GM21526 (cell line): ENCODE measurements around the gene DYNC1I1.

ENCODE experiments used
- ATAC-seq: cut with Tn5 transposase; IDR thresholded peaks from one replicate; pipeline ENCODE4 v1.9.1; 2021; ENCODE audit warnings: moderate library complexity; ENCODE audit not compliant: unreplicated experiment, low FRiP score

Gene DYNC1I1

GRCh38 chr7:96005271-96005670, 232.9 kb downstream of the DYNC1I1 start:
- ATAC-seq = no peak

DNA sequence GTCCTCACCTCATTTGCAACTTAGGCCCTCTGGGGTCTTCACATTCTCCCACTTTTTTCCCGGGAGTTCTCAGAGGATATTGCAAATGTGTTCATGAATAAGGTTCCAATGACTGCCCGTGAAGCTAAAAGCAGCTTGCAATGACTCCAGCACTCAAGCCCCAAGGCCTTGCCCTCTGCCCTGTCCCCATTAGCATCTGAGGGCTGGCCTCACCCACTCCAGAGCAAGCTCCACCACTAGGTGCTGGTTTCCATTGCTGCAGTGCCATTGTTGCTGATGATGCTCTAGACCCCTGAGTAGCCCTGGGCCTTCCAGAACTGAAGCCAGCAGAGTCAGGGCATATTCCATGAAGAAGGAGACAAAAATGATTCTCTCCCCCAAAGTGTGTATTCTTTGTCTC, 236.8 kb downstream of the DYNC1I1 start:
- no peak for ATAC-seq

DNA sequence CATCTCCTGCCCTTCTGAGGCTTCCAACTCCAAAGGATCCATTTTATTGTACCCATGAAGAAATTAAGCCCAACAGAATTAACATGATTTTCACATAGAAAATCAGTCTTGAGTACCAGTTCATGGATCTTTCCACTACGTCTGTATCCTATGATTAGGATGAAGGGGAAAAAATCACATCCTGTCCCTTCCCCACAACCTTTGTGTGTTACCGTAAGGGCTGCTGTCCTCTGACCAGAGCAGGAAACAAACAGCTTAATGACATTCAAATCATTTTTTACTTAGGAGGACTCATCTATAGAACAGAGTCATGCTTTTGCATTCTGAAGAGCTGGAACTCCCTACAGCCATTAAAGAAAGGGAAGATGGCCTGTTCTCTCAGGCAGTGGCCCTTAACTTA, 241.5 kb downstream of the DYNC1I1 start:
- no peak for ATAC-seq

DNA sequence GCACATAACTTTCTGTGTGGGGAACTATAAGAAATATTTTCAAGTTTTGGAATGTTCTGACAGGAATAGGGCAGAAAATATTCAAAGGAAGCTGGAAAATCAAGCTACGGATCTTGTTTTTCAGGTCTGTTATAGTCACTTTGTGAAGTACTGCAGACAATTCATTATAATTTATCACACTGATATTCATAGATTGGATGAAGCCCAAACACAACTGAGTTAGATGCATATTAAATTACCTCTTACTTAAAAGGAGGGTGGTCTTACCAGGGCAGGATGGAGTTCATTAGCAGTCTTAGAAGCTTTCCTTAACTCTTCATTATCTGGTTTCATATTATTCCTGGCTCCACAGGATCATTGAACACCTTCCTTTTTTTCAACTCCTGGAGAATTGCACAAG, 242.3 kb downstream of the DYNC1I1 start:
- ATAC-seq = no peak

DNA sequence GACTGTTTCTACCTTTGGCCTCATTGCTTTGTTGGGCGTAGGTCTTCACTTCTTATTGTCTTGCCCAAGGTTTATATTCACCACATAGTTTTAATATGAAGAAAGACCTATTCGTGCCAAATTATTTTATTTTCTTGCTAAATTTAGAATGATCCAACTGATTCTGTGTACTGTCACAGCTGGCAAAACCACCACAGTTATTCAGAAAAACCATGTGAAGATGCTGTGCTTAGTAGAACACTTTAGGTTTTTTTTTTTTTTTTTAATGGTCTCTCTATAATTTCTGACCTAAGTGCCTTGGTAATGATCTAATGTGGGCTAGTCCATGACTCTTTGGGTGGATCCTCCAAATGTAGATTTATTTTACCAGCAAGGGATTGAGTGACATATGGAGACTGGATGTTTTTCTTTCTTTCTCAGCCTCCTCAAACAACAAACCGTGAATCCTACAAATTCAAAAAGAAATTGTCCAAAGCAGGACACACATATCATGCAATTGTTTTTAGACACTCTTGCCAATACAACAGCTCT, 243.8 kb downstream of the DYNC1I1 start:
- ATAC-seq = no peak

GRCh38 chr7:96016735-96017134, 244.4 kb downstream of the DYNC1I1 start:
- ATAC-seq = no peak

- ATAC-seq = no peak
Measured at GRCh38 chr7:96017877-96018276, 245.5 kb downstream of the DYNC1I1 start.

- ATAC-seq = no peak
Measured at GRCh38 chr7:96021568-96021967, 249.2 kb downstream of the DYNC1I1 start.

DNA sequence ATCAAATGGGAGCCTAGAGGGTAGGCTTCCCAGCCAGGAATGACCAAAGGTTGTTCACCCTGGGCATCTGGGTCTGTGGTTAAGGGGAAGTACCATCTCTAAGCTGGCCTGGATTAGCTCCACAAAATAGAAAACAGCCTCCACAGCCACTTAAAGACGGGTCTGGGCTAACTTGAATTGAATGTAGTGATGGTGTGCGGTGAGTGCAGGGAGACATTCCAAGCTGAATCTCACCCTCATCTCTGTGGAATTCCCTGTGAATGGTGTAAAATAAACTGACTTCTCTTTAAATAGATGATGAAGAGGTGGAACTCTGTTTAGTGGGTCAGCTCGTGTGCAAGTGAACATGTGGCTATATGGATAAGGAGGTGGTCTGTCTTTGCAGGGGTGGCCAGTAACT, 251.0 kb downstream of the DYNC1I1 start:
- no peak for ATAC-seq

DNA sequence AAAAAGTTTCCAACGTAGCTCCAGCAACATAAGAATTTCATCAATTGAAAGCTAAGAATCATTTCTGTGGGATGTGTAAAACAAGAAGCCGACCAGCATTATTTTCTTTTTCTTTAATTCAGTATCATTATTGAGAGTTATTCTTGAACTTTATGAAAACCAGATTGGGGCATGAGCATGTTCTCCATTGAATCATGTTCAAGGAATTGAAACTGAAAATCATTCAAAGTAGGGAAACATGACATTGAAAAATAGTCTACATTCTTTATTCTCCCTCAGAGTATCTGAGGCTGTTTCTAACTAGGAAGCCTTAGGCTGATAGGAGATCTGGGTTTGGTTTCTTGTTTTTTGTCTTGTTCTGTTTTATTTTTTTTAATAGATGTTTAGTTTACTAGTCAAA, 253.7 kb downstream of the DYNC1I1 start:
- ATAC-seq = no peak

DNA sequence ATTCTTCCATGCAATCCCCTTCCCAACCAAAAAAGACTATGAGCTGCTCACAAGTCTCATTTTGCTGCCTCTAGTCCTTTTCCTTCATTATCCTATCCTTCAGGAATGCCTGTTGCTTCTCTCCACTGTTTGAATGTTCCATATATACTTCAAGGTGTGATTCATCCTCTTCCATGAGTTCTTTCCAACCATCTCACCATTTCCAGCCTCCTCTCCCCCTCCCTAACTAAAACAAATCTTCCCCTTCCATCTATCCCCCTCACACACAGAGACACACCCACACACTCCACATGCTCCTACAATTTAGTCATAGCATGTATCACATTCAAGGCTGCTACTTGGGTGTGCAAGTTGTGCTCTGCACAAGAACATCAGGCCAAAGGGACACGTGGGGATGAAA, 254.3 kb downstream of the DYNC1I1 start:
- ATAC-seq = no peak

DNA sequence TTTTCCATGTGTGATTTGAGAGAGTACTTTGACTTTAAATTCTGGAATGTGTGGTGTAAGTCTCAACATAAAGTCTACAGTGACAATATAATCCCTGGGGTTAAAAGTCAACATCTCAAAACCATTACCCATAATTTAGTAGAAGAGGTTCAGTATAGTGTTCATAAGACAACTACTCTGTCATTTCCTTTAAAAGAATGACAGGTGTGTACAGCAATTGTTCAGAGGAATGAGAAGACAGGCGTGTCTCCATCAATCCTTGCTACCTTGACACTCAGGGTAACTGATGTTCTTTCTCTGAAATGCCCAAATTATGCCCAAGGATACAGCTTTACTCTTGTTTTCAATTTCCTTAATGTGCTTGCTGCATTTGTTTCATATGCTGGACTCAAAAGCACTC, 256.4 kb downstream of the DYNC1I1 start:
- ATAC-seq = no peak

- no peak for ATAC-seq
Measured at GRCh38 chr7:96033009-96033598, 260.8 kb downstream of the DYNC1I1 start.

DNA sequence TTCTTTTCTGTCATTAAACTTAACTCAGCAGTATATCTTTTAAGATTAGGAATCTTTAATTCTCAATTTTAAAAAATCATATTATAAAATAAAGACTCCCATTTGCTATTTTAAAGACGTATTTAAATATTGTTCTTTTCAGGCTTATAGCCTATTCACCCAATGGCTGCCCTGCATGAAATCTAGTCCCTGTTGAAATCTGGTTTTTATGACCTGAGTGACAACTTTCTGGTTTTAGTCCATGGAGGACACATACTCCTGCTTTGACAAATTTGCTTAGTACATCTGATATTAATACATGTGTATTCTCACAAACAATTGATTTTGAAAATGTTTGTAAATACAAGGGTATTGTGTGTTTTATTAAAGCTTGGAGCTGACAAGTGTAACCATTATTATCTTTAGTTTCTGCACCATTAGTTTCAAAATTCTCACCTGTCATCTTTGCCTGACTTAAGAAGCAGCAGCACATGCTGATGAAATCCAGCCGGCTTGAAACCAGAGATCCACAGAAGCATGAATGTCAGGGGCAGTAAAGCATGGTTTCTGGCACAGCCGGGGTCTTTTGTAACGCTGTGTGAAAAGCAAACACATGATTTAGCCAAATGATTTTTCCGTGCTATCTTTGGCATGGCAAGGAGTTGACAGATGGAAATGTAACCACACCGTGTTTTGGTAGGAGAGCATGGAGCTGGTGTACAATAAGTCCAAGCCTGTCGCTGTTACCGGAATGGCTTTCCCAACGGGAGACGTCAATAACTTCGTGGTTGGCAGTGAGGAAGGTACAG, 262.8 kb downstream of the DYNC1I1 start:
- no peak for ATAC-seq

DNA sequence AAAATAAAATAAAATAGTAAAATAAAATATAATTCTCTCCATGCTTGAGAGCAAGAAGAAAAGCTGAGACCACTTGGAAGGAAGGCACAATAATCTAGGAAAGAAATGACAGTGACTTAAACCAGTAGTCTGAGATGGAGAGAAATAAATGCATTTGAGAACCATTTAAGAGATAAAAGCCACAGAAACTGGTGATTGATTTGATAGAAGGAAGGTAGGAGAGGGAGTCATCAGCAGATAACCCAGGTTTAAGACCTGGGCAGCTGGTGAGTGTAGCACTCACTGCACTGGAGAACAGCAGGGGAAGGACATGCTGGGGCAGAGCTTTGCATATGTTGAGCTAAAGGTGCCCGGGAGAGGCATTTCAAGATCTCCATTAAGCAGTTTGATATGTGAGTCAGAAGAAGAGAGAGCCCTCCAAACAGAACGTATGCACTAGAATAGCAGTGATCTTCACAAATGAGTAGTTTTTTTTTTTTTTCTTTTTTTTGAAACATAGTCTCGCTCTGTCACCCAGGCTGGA, 268.0 kb downstream of the DYNC1I1 start:
- ATAC-seq = no peak

- no peak for ATAC-seq
Measured at GRCh38 chr7:96041171-96041570, 268.8 kb downstream of the DYNC1I1 start.

DNA sequence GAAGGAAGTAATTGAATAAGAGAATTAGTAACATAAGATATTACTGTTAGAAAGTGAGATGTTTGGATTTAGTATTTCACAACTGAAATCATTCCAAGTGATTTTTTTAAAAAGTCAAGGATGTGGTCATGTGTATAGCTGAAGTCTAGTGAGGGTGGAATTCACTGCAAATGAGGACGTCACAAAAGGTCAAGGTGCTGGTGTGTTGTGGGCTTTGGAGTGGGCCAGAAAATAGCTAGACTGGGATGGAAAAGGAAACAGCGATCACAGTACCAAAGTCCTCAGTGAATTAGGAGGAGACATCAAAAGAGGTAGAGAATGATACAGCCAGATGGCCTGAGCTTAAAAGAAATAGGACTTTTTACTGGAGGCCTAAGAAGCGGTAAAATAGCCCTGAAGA, 272.8 kb downstream of the DYNC1I1 start:
- no peak for ATAC-seq

DNA sequence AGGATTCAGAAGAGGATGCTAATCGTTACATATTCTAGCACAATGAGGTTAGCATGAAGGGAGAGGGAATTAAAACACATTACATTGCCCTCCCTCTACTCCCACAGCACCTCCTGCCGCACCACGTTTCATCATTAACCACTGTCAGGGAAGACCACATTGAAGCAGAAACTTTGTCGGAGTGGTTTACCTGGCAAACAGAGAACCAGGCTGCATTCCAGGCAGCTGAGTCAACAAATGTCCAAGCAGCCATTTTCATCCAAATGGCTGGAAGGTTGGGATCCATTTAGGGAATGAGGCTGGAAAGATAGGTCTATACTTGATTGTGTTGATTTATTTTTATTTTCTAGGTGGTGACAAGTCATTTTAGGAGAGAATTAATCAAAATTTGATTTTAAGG, 273.6 kb downstream of the DYNC1I1 start:
- no peak for ATAC-seq

- no peak for ATAC-seq
Measured at GRCh38 chr7:96052289-96052688, 279.9 kb downstream of the DYNC1I1 start.

GRCh38 chr7:96052860-96053470, 280.6 kb downstream of the DYNC1I1 start:
- no peak for ATAC-seq

- no peak for ATAC-seq
Measured at GRCh38 chr7:96055717-96056116, 283.4 kb downstream of the DYNC1I1 start.
